Panc1 (cell line): ENCODE data around the gene SPTLC2.

Experiments used
- POLR2AphosphoS5 ChIP-seq: IDR thresholded peaks from 2 replicates; pipeline ENCODE4 v1.6.1; 2012; ENCODE audit warnings: mild to moderate bottlenecking, low read depth, low read length, moderate library complexity
- REST ChIP-seq, 2 experiments: IDR thresholded peaks; 2 replicates each; pipeline ENCODE4 v1.6.1; 2011 to 2012; ENCODE audit warnings: low read depth in 2 of 2, control low read depth in 1 of 2, low read length in 1 of 2, mild to moderate bottlenecking in 1 of 2, moderate library complexity in 1 of 2; ENCODE audit not compliant: insufficient read depth in 1 of 2
- SIN3A ChIP-seq: IDR thresholded peaks from 2 replicates; pipeline ENCODE4 v1.6.1; 2012; ENCODE audit warnings: low read depth, mild to moderate bottlenecking, low read length, moderate library complexity, borderline replicate concordance; ENCODE audit not compliant: insufficient read depth
- TF ChIP-seq, protein P1 (sequence below): fragments of 450-650 bp; IDR thresholded peaks from 2 replicates; pipeline ENCODE4 v1.5.1; 2017; ENCODE audit warnings: mild to moderate bottlenecking

DNA sequence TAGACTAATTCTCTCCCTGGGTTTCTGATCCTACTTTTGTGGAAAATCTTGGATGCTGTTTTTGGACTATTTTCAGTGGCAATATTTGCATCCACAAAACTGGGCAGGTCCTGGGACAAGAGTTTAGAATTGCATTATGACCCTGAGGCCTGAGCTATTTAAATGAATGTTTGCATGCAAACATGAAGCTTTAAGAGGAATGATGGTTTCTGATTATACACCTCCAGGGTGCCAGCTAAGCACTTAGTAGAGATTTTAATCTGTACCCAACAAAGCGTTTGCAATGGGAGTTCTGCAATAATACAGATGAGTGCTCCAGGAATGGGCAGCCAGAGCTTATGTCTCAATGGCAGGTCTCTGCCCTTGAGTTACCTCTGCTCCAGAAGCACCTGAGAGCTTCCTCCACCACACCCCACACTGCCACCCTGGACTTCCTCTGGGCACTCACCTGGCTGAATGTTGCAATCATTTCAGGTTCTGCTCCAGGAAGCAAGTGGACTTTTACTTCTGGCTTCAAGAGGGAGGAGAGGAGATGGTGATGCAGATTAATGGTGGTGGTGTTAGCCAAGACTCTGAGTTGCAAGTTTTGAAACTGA, 6.0 kb upstream of the SPTLC2 start:
- TF ChIP-seq, protein P1, sequence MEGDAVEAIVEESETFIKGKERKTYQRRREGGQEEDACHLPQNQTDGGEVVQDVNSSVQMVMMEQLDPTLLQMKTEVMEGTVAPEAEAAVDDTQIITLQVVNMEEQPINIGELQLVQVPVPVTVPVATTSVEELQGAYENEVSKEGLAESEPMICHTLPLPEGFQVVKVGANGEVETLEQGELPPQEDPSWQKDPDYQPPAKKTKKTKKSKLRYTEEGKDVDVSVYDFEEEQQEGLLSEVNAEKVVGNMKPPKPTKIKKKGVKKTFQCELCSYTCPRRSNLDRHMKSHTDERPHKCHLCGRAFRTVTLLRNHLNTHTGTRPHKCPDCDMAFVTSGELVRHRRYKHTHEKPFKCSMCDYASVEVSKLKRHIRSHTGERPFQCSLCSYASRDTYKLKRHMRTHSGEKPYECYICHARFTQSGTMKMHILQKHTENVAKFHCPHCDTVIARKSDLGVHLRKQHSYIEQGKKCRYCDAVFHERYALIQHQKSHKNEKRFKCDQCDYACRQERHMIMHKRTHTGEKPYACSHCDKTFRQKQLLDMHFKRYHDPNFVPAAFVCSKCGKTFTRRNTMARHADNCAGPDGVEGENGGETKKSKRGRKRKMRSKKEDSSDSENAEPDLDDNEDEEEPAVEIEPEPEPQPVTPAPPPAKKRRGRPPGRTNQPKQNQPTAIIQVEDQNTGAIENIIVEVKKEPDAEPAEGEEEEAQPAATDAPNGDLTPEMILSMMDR, result no peak
- TF ChIP-seq SIN3A, result no peak
- TF ChIP-seq REST (IDR thresholded peaks at IDR 0.05; ENCODE audit: insufficient read depth in 1 of 2, low read depth in 2 of 2, low read length in 1 of 2), result no peak
- no peak for TF ChIP-seq POLR2AphosphoS5
